Heart left ventricle (tissue), 16 donors: ENCODE data around the gene MED27. TPM values are rescaled to one million over a fixed set of nuclear protein-coding genes. Genes with fewer than 3 reads are reported as not detected.
A peak's percentile ranks its signal among the peaks of the same experiment; 100 is the strongest.

ENCODE experiments used
- ATAC-seq, 4 donors: fragments of 200-7000 bp; cut with Tn5 transposase; one replicate each; pipeline ENCODE4 v1.9.1; 2020 to 2022; ENCODE audit warnings: moderate library complexity in 4 of 4, mild to moderate bottlenecking in 3 of 4, moderate number of reproducible peaks in 1 of 4
- DNase-seq, 5 donors: peaks; one replicate each; pipeline ENCODE4 v3.0.0-alpha.2; 2020
- H3K27ac ChIP-seq, 12 donors: fragments of 200-600 bp; sonication (generic) in 4 of 12; one replicate each; pipeline versions ENCODE4 v1.5.0 to v1.8.0; 2016 to 2022; ENCODE audit warnings: mild to moderate bottlenecking in 2 of 12
- H3K27me3 ChIP-seq, 9 donors: fragments of 200-600 bp; sonication (generic) in 2 of 9; one replicate each; pipeline versions ENCODE4 v1.5.1 to v1.8.0; 2016 to 2022; ENCODE audit warnings: mild to moderate bottlenecking in 3 of 9
- H3K36me3 ChIP-seq, 9 donors: fragments of 200-600 bp; sonication (generic) in 2 of 9; one replicate each; pipeline versions ENCODE4 v1.5.0 to v1.8.0; 2018 to 2022; ENCODE audit warnings: mild to moderate bottlenecking in 2 of 9
- H3K4me1 ChIP-seq, 12 donors: fragments of 200-600 bp; sonication (generic) in 4 of 12; one replicate each; pipeline versions ENCODE4 v1.5.0 to v1.8.0; 2016 to 2022; ENCODE audit warnings: mild to moderate bottlenecking in 3 of 12
- H3K4me3 ChIP-seq, 12 donors: fragments of 200-600 bp; sonication (generic) in 4 of 12; one replicate each; pipeline versions ENCODE4 v1.5.0 to v1.8.0; 2017 to 2022; ENCODE audit warnings: mild to moderate bottlenecking in 9 of 12, moderate library complexity in 4 of 12
- H3K9me3 ChIP-seq, 12 donors: fragments of 200-600 bp; sonication (generic) in 4 of 12; one replicate each; pipeline versions ENCODE4 v1.5.0 to v1.8.0; 2016 to 2022; ENCODE audit warnings: mild to moderate bottlenecking in 1 of 12
- POLR2A ChIP-seq, 2 donors: fragments of 450-650 bp; IDR thresholded peaks; one replicate each; pipeline ENCODE4 v1.6.1; 2017; ENCODE audit warnings: antibody characterized with exemption in 2 of 2, mild to moderate bottlenecking in 2 of 2, moderate library complexity in 2 of 2
- WGBS, 4 donors: extraction: QIAGEN DNeasy Blood & Tissue Kit in 2 of 4; methylation state at CpG; one replicate each; pipeline versions ENCODE4 v1.1.5 to v1.1.7; 2013 to 2018; 5-methylcytosine and 5-hydroxymethylcytosine counted together
- intact Hi-C, 10 donors: fragments of 100-400 bp; cut with DNase I; formaldehyde crosslinking; loops; one replicate each; pipeline versions ENCODE4 v1.11.1 to v1.14.2; 2022
- polyA plus RNA-seq, 2 donors: library from polyadenylated mRNA; stranded (reverse); fragments of 200-250 nt; gene quantifications; one replicate each; pipeline ENCODE4 v1.2.3, GENCODE V29; 2013
- total RNA-seq, 9 donors: library from RNA; depleted of rRNA in 2 of 9; stranded (reverse); fragments of >200 nt in 2 of 9; fragmentation: NEBNext Ultra II Directional in 3 of 9; extraction: Animal tissue kit (Norgen Biotek cat#: 25700) in 3 of 9; gene quantifications; one replicate each; pipeline versions ENCODE4 v1.1.0 to v1.2.4, GENCODE V29; 2016 to 2023
- TF ChIP-seq, protein P1 (sequence below), 12 donors: fragments of 200-600 bp; sonication (generic) in 4 of 12; IDR thresholded peaks; one replicate each; pipeline versions ENCODE4 v1.5.0 to v1.8.0; 2018 to 2022; ENCODE audit warnings: antibody characterized with exemption in 12 of 12, mild to moderate bottlenecking in 5 of 12
- donor health status: ischemic (EF 13 %, LVEDD 7.1; RV severe dilation, severe dysfunction).
- donor health status: healthy with polysubstance abuse.
- donor health status: DM: no; HTN: yes; CAD: no.
- donor health status: DM: no; HTN: no; CAD: no.
- donor health status: ischemic (EF 25% LVEDD 6.9; RV normal size, moderate dysfunction).
- donor health status: ischemic (EF 25% LVEDD 5.7; RV mildly dilated, moderate dysfunction).
- donor health status: healthy.
- donor health status: DM: yes; HTN: yes; CAD: no.
- donor health status: ischemic (EF 35%, LVEDD 5.7; RV mildly dilated, moderate dysfunction).
- donor health status: nonischemic (EF 11% LVEDD 7.7; RV severe dilation, severe dysfunction).
- donor health status: DM: yes; HTN: yes; CAD: no.
- donor health status: PGD.
- donor health status: ischemic (EF 29% LVEDD 5.4; RV normal size, mild dysfunction).
- donor health status: nonischemic (EF 23%, LVEDD 6.1; RV moderate dilation, normal function).

MED27 gene
- total and polyA plus RNA-seq, 11 donors, result 14.3 to 23.0 (median 15.6) TPM

DNA sequence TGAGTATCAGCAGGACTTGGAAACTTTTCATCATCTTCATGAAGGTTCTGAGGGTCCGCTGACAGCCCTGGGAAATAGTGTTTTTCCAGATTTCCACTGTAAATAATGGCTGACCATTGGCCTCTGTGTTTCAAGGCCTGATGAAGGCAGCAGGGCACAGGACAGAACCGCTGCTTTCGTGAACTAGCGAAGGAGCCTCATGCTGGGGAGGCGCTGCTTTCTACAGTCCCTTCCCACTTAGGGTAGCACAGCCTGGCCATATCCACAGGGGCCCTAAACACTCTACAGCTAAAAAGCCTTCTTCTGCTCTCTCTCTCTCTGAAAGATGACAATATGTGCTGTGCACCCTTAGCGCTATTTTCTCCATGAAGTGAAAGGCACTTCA, 118.2 kb downstream of the MED27 start:
- 93 to 97% (median 95%) methylated on average over 6 of the region's 6 CpGs for WGBS, 4 donors
- ATAC-seq, result no peak
- no peaks in the 10 kb centered on the region for H3K36me3 ChIP-seq
- TF ChIP-seq POLR2A (IDR thresholded peaks at IDR 0.05), result no peak
- TF ChIP-seq, protein P1, sequence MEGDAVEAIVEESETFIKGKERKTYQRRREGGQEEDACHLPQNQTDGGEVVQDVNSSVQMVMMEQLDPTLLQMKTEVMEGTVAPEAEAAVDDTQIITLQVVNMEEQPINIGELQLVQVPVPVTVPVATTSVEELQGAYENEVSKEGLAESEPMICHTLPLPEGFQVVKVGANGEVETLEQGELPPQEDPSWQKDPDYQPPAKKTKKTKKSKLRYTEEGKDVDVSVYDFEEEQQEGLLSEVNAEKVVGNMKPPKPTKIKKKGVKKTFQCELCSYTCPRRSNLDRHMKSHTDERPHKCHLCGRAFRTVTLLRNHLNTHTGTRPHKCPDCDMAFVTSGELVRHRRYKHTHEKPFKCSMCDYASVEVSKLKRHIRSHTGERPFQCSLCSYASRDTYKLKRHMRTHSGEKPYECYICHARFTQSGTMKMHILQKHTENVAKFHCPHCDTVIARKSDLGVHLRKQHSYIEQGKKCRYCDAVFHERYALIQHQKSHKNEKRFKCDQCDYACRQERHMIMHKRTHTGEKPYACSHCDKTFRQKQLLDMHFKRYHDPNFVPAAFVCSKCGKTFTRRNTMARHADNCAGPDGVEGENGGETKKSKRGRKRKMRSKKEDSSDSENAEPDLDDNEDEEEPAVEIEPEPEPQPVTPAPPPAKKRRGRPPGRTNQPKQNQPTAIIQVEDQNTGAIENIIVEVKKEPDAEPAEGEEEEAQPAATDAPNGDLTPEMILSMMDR (IDR thresholded peaks at IDR 0.05), result no peak
- intact Hi-C loops, result loop anchor here in 1 of 10 donors (10.0 kb wide), 1 partner anchor 127 kb away; no protein-coding TSS in a partner anchor
- H3K27ac ChIP-seq, result no peak overlapping the region
- no peaks in the 10 kb centered on the region for H3K27me3 ChIP-seq
- H3K4me3 ChIP-seq, result no peak overlapping the region
- DNase-seq, result no peak
- peaks cover 0 to 13% (median 3%) of the 10 kb centered on the region in 12 donors for H3K4me1 ChIP-seq
- no peaks in the 10 kb centered on the region for H3K9me3 ChIP-seq

DNA sequence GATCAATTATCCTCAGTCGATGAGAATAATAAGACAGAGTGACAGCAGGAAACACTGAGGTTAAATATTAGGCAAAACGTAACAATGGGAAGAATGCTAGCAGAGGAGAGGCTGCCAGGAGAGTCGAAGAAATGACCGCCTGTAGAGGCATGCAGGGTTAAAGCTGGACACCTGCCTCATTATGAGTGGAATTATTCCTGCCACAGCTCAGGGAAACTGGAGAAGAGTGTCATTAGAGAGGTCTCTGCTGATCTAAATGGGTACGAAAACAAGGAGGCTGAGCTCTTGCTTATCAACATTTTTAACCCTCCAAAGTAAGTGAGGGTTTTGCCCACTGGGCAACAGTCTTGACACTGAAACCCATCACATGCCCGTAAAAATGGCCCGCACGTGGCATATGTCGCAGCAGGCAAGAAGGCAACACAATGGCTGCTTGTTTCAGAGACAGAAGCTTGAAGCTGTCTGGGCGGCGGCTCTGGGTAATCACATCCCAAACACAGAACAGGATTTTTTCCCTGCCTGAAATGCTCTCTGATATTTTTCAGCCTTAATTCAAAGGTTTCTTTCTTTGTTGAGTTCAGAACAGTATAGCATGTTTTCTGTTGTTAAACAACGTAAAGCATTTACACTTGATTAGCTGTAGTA, 118.7 kb downstream of the MED27 start:
- ATAC-seq, result no peak

DNA sequence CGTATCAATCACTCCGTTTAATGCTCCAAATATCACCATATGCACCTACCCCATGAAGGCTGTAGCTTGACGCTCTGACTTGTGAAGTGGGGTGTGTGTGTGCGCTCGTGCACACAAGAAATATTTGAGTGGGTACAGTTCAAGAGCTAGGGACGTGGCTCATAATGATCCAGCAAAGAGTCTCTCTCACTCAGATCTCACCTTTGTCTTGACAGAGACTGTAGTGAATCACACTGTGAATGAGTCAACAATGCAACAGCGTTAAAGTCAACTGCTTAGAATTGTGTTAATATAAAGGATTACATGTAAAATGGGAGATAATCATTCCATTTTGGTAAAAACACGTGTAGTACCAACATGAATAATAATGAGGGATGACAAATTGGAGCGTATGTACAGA, 119.4 kb downstream of the MED27 start:
- DNase-seq (no peak), ATAC-seq (peak in 3 of 4 donors; percentile 24 to 28 (median 26))
- Histone ChIP-seq H3K36me3 (no peaks in the 10 kb centered on the region), H3K9me3 (no peaks in the 10 kb centered on the region), H3K27ac (no peak overlapping the region), H3K4me1 (peaks cover 0 to 13% (median 3%) of the 10 kb centered on the region in 12 donors), H3K4me3 (no peak overlapping the region), H3K27me3 (no peaks in the 10 kb centered on the region)
- intact Hi-C loops, result loop anchor here in 1 of 10 donors (10.0 kb wide), 1 partner anchor 126 kb away; no protein-coding TSS in a partner anchor
- WGBS, 4 donors, result 71 to 79% (median 75%) methylated on average over 9 of the region's 9 CpGs
- TF ChIP-seq, protein P1 (IDR thresholded peaks at IDR 0.05), result no peak
- TF ChIP-seq POLR2A (IDR thresholded peaks at IDR 0.05), result no peak

More for the DNA sequence above, 118.7 kb downstream of the MED27 start:
- H3K27me3 ChIP-seq, result no peaks in the 10 kb centered on the region
- intact Hi-C loops, result loop anchor here in 1 of 10 donors (10.0 kb wide), 1 partner anchor 126 kb away; no protein-coding TSS in a partner anchor
- H3K36me3 ChIP-seq, result no peaks in the 10 kb centered on the region
- no peak overlapping the region for H3K4me3 ChIP-seq
- no peak overlapping the region for H3K27ac ChIP-seq
- H3K9me3 ChIP-seq, result no peaks in the 10 kb centered on the region
- no peak for DNase-seq
- TF ChIP-seq, protein P1 (IDR thresholded peaks at IDR 0.05), result no peak
- no peak for TF ChIP-seq POLR2A (IDR thresholded peaks at IDR 0.05)
- peaks cover 0 to 13% (median 3%) of the 10 kb centered on the region in 12 donors for H3K4me1 ChIP-seq
- WGBS, 4 donors, result 68 to 71% (median 68%) methylated on average over 10 to 12 of the region's 12 CpGs

DNA sequence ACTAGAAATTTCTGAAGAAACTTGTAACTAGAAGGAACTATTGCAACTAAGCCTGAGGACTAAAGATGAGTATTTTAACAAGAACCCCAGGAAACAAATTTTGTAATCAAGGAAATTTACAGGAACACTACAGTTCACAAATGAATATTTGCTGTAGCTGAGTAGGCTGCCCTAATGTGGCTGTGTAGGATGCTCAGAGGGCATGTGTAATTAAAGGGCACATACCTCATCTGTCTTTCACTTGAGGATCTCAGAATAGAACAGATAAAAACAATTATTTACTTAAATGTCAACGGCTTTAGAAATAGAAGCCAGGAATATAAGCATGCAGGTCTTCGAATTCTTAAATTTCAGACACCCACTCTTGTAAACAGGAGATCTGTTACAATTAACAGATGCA, 119.8 kb downstream of the MED27 start:
- Histone ChIP-seq H3K27me3 (no peaks in the 10 kb centered on the region), H3K9me3 (no peaks in the 10 kb centered on the region), H3K4me1 (peaks cover 0 to 13% (median 3%) of the 10 kb centered on the region in 12 donors), H3K4me3 (no peak overlapping the region), H3K36me3 (no peaks in the 10 kb centered on the region), H3K27ac (no peak overlapping the region)
- WGBS, 4 donors, result 53 to 66% (median 63%) methylated on average over 2 of the region's 2 CpGs
- ATAC-seq (peak in 2 of 4 donors; percentile 45 to 65), DNase-seq (no peak)
- intact Hi-C loops, result loop anchor here in 2 of 10 donors (10.0 kb wide), 2 partner anchors 125 to 195 kb away; no protein-coding TSS in a partner anchor
- TF ChIP-seq, protein P1 (IDR thresholded peaks at IDR 0.05), result no peak
- no peak for TF ChIP-seq POLR2A (IDR thresholded peaks at IDR 0.05)
